Occipital lobe (tissue), 2 donors: ENCODE data around the gene ATXN7L1. TPM values are rescaled to one million over a fixed set of nuclear protein-coding genes. Genes with fewer than 3 reads are reported as not detected.
A peak's percentile ranks its signal among the peaks of the same experiment; 100 is the strongest.
"Not testable (repeated sequence)": the region's sequence is repeated elsewhere in the genome, so short reads cannot be mapped to it uniquely, and the experiment has no call there.

Experiments
- DNase-seq: peaks from one replicate; lab custom pipeline; 2025; lab: John Stamatoyannopoulos, UW
- total RNA-seq: library from RNA; depleted of rRNA; stranded (reverse); fragments of >200 nt; gene quantifications from one replicate; pipeline ENCODE4 v1.2.3, GENCODE V29; 2014

ATXN7L1 gene
- total RNA-seq, 1 donor from 2014 or later = 12.3 TPM

GRCh38 chr7:105707381-105707780 is 169.0 kb downstream of the ATXN7L1 start:
- DNase-seq = no peak

- no peak for DNase-seq
Observed at GRCh38 chr7:105705427-105705826, 171.0 kb downstream of the ATXN7L1 start.

GRCh38 chr7:105703207-105703930 is 173.0 kb downstream of the ATXN7L1 start:
- no peak for DNase-seq

GRCh38 chr7:105699568-105700236 is 176.7 kb downstream of the ATXN7L1 start:
- DNase-seq = no peak

- DNase-seq = no peak
Observed at GRCh38 chr7:105698531-105698930, 177.9 kb downstream of the ATXN7L1 start.

- DNase-seq = no peak
Observed at GRCh38 chr7:105697753-105698152, 178.6 kb downstream of the ATXN7L1 start.

- DNase-seq = not testable (repeated sequence)
Observed at GRCh38 chr7:105697169-105697568, 179.2 kb downstream of the ATXN7L1 start.

GRCh38 chr7:105693576-105693975 is 182.8 kb downstream of the ATXN7L1 start:
- no peak for DNase-seq

GRCh38 chr7:105691680-105692564 is 184.5 kb downstream of the ATXN7L1 start:
- no peak for DNase-seq

- no peak for DNase-seq
Observed at GRCh38 chr7:105691082-105691679, 185.2 kb downstream of the ATXN7L1 start.

GRCh38 chr7:105690325-105690945 is 186.0 kb downstream of the ATXN7L1 start:
- DNase-seq = no peak

GRCh38 chr7:105689067-105689819 is 187.2 kb downstream of the ATXN7L1 start:
- DNase-seq = no peak

- DNase-seq = no peak
Observed at GRCh38 chr7:105688617-105689016, 187.8 kb downstream of the ATXN7L1 start.

GRCh38 chr7:105685161-105685560 is 191.2 kb downstream of the ATXN7L1 start:
- DNase-seq = no peak

- no peak for DNase-seq
Observed at GRCh38 chr7:105682341-105683060, 193.9 kb downstream of the ATXN7L1 start.

- DNase-seq = no peak
Observed at GRCh38 chr7:105680505-105681187, 195.8 kb downstream of the ATXN7L1 start.

GRCh38 chr7:105678811-105679495 is 197.4 kb downstream of the ATXN7L1 start:
- DNase-seq = peak; percentile 86

- no peak for DNase-seq
Observed at GRCh38 chr7:105677817-105678573, 198.4 kb downstream of the ATXN7L1 start.
